Peyer's patch (tissue), 4 donors: ENCODE results near the gene SRBD1.

ENCODE experiments used
- CTCF ChIP-seq, 6 experiments: fragments of 450-650 bp in 4 of 6; fragments of 200-600 bp in 2 of 6; sonication (generic) in 1 of 6; IDR thresholded peaks; one replicate each; pipeline ENCODE4 v1.5.1; 2017 to 2019; ENCODE audit warnings: antibody characterized with exemption in 6 of 6, mild to moderate bottlenecking in 3 of 6, moderate library complexity in 1 of 6
- POLR2A ChIP-seq, 2 donors: fragments of 450-650 bp; IDR thresholded peaks; one replicate each; pipeline ENCODE4 v1.5.1; 2017; ENCODE audit warnings: antibody characterized with exemption in 2 of 2, mild to moderate bottlenecking in 2 of 2, moderate library complexity in 2 of 2

GRCh38 chr2:45380131-45380836 lies 230.8 kb downstream of the SRBD1 start:
- no peak for TF ChIP-seq CTCF (IDR thresholded peaks at IDR 0.05)
- TF ChIP-seq POLR2A (IDR thresholded peaks at IDR 0.05): no peak
